ENCODE data around the gene S100A12. TPM values are rescaled to one million over a fixed set of nuclear protein-coding genes. Genes with fewer than 3 reads are reported as not detected.

Gene S100A12
- total and polyA plus RNA-seq, 3 donors from 2014 or later: not detected

DNA sequence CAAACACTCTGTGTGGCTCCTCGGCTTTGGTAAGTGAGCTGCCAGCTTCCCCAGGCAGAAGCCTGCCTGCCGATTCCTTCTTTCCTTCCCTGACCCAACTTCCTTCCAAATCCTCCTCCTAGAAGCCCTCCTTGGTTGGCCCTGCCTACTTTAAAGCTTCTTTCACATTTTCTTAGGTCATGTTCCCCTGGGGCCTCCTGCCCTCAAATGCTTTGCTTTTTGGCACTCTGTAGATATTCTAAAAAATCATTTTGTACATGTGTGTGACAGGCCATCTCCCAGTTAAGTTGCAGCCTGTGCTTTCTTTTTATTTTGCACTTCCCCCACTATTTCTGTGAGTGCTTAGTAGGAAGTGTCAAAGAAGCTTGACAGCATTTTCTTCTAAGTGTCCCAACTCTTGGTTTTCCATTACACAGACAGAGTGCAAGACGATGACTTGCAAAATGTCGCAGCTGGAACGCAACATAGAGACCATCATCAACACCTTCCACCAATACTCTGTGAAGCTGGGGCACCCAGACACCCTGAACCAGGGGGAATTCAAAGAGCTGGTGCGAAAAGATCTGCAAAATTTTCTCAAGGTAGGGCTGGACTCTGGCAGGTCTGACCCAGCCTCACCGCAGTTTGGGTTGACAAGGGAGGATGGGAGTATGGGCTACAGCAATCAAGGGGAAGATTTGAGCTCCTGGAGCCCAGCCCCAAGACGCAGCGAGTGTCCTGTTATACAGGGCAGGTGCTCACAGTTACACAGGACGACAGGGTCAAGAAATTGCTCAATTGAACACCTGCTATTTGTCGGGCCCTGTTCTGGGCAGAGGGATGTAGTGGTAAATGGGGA, 17.3 kb downstream of the S100A12 start, which contains the start of gene S100A9:
Gene S100A9 (plus strand): TSS at position 2 of the 838 bp plus-strand sequence. CDS start 430 bp downstream, at position 432.
- TF ChIP-seq, protein P1, sequence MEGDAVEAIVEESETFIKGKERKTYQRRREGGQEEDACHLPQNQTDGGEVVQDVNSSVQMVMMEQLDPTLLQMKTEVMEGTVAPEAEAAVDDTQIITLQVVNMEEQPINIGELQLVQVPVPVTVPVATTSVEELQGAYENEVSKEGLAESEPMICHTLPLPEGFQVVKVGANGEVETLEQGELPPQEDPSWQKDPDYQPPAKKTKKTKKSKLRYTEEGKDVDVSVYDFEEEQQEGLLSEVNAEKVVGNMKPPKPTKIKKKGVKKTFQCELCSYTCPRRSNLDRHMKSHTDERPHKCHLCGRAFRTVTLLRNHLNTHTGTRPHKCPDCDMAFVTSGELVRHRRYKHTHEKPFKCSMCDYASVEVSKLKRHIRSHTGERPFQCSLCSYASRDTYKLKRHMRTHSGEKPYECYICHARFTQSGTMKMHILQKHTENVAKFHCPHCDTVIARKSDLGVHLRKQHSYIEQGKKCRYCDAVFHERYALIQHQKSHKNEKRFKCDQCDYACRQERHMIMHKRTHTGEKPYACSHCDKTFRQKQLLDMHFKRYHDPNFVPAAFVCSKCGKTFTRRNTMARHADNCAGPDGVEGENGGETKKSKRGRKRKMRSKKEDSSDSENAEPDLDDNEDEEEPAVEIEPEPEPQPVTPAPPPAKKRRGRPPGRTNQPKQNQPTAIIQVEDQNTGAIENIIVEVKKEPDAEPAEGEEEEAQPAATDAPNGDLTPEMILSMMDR (IDR thresholded peaks at IDR 0.05): no peak
- no peak for TF ChIP-seq POLR2A (IDR thresholded peaks at IDR 0.05)
- Histone ChIP-seq H3K36me3 (ENCODE audit: low read depth, missing control alignments) (no peaks in the 10 kb centered on the region), H3K9me3 (no peaks in the 10 kb centered on the region), H3K27ac (no peak within 1 kb of the TSS), H3K4me1 (no peaks in the 10 kb centered on the region), H3K27me3 (no peaks in the 10 kb centered on the region), H3K4me3 (no peak within 1 kb of the TSS)
- WGBS, 2 donors: 91 to 92% methylated on average over 11 of the region's 11 CpGs
- no peak for DNase-seq
- intact Hi-C loops (cut with DNase I; ENCODE audit: low total_unique reads): loop anchor here (10.0 kb wide), 1 partner anchor 137 kb away; no protein-coding TSS in a partner anchor

DNA sequence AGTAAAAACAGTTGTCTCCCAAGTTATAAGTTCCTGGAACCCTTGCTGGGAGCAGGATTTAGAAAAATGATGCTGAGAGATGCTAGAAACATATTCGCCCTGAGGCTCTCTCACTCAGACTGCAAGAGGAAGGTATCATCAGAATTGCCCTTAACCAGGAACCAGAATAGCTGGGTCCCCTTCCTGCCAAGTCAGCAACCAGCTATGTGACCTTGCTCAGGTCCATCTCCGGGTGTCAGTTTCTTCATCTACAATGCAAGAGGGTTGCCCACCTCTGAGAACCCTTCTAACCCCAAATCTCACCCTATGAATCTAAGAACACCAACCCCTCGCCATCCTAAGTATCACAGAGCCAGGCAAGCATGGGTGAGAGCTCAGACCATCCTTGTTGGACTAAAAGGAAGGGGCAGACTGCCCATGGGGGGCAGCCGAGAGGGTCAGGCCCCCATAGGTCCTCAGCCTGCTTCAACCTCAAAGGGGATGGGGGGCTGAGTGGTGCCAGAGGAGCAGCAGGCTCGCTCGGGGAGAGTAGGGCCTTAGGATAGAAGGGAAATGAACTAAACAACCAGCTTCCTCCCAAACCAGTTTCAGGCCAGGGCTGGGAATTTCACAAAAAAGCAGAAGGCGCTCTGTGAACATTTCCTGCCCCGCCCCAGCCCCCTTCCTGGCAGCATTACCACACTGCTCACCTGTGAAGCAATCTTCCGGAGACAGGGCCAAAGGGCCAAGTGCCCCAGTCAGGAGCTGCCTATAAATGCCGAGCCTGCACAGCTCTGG, 18.2 kb downstream of the S100A12 start:
- Histone ChIP-seq H3K27me3 (no peaks in the 10 kb centered on the region), H3K4me3 (no peak overlapping the region), H3K9me3 (no peaks in the 10 kb centered on the region), H3K4me1 (no peaks in the 10 kb centered on the region), H3K36me3 (ENCODE audit: low read depth, missing control alignments) (no peaks in the 10 kb centered on the region), H3K27ac (no peak overlapping the region)
- TF ChIP-seq, protein P1 (IDR thresholded peaks at IDR 0.05): no peak
- 75 to 83% methylated on average over 10 of the region's 10 CpGs for WGBS, 2 donors
- intact Hi-C loops (cut with DNase I; ENCODE audit: low total_unique reads): loop anchor here (10.0 kb wide), 1 partner anchor 138 kb away; no protein-coding TSS in a partner anchor
- peak; percentile 24 for DNase-seq

DNA sequence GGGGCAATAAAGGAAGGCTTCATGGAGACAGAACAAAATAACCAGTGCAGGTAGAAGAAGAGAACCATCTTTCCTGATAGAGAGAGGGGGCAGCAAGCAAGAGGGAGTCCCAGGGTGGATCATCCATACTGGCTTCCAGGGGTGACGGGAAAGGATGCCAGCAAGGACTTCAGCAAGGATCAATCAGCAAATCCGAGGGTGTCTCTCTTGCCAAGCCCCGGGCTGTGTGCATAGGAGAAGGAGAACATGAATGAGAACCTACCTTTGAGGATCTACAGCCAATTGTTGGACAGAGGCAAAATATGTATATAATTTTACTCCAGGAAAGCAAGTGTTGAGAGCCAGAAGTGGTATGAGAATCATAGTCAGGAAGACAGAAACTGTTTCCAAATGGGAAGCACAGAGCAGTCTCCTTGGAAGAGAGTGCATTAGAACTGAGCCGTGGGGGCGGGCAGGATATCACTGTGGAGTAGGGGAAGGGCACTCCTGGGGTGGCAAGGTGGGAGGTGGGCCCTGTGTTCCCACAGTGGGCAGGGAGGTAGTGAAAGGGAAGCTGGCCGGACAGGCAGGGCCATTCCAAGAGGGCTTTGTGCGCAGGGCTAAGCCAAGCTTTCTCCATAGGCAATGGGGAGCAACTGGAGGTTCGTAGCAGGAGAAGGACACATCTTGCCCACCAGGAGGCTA, 18.9 kb downstream of the S100A12 start:
- Histone ChIP-seq H3K27ac (no peak overlapping the region), H3K4me3 (no peak overlapping the region), H3K27me3 (no peaks in the 10 kb centered on the region), H3K9me3 (no peaks in the 10 kb centered on the region), H3K36me3 (ENCODE audit: low read depth, missing control alignments) (no peaks in the 10 kb centered on the region), H3K4me1 (no peaks in the 10 kb centered on the region)
- no peak for DNase-seq
- WGBS, 2 donors: 82 to 88% methylated on average over 8 of the region's 8 CpGs
- intact Hi-C loops (cut with DNase I; ENCODE audit: low total_unique reads): loop anchor here (10.0 kb wide), 1 partner anchor 138 kb away; no protein-coding TSS in a partner anchor
- no peak for TF ChIP-seq POLR2A (IDR thresholded peaks at IDR 0.05)
- TF ChIP-seq, protein P1 (IDR thresholded peaks at IDR 0.05): no peak

DNA sequence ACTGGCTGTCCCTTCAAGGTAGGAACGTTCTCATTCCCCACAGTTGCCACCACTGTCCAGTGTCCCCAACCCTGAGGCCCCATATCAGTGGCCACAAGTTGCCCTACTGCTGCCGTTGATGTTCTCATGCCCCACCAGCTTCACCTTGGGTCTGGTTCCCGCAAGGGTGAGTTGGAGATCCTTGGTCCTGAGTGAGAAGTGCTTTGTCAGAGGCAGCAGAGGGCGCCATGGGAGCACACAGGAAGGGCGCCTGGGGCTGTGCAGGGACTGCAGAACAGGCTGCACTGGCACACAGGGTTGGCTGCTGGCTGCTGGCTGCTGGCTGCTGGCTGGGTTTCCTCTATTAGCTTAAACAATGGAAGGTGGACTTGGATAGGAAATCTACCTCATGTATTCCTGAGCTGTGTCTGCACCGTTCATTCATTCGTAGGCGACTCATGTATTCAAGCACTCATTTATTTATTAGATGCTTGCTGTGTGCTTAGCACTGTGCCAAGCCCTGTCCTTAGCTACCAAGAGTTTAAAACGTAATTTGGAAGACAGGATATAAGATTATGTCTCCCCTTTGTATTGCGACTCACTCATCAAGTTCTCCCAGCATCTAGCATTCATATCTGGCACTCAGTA, 19.9 kb downstream of the S100A12 start:
- TF ChIP-seq POLR2A (IDR thresholded peaks at IDR 0.05): no peak
- TF ChIP-seq, protein P1 (IDR thresholded peaks at IDR 0.05): peak in 1 of 3 experiments; percentile 13
- Histone ChIP-seq H3K4me3 (no peak overlapping the region), H3K27ac (no peak overlapping the region), H3K36me3 (ENCODE audit: low read depth, missing control alignments) (no peaks in the 10 kb centered on the region), H3K9me3 (no peaks in the 10 kb centered on the region), H3K27me3 (no peaks in the 10 kb centered on the region), H3K4me1 (no peaks in the 10 kb centered on the region)
- 64 to 69% methylated on average over 10 of the region's 10 CpGs for WGBS, 2 donors
- intact Hi-C loops (cut with DNase I; ENCODE audit: low total_unique reads): loop anchor here (10.0 kb wide), 1 partner anchor 139 kb away; no protein-coding TSS in a partner anchor
- DNase-seq: peak; percentile 60
